Fibroblast of mammary gland (primary cell): ENCODE measurements around the gene DAND5.

ENCODE experiments used
- DNase-seq: peaks from one replicate; pipeline ENCODE4 v3.0.0-alpha.2; 2010; ENCODE audit warnings: low read depth
- H3K4me3 ChIP-seq: 2 replicates; pipeline ENCODE4 v1.5.1; 2011; ENCODE audit warnings: low read depth, mild to moderate bottlenecking, low read length, moderate library complexity; ENCODE audit not compliant: control insufficient read depth
- CTCF ChIP-seq: conservative IDR thresholded peaks from 2 replicates; pipeline ENCODE4 v1.5.1; 2011; ENCODE audit warnings: low read depth, low read length, inconsistent platforms; ENCODE audit not compliant: control insufficient read depth, insufficient read depth

DAND5 gene

GRCh38 chr19:13006431-13007281 lies 37.3 kb downstream of the DAND5 start:
- DNase-seq, result no peak

GRCh38 chr19:13007292-13008045 lies 38.1 kb downstream of the DAND5 start:
- no peak overlapping the region for H3K4me3 ChIP-seq
- no peak for DNase-seq
- TF ChIP-seq CTCF, result no peak

More at GRCh38 chr19:13006431-13007281, 37.3 kb downstream of the DAND5 start:
- TF ChIP-seq CTCF, result no peak
- no peak overlapping the region for H3K4me3 ChIP-seq

GRCh38 chr19:13008926-13009787 lies 39.8 kb downstream of the DAND5 start:
- no peak overlapping the region for H3K4me3 ChIP-seq
- no peak for TF ChIP-seq CTCF
- peak; percentile 48 for DNase-seq

GRCh38 chr19:13010038-13010991 lies 40.9 kb downstream of the DAND5 start:
- peak; percentile 55 for DNase-seq
- no peak for TF ChIP-seq CTCF
- H3K4me3 ChIP-seq, result no peak overlapping the region

- no peak for TF ChIP-seq CTCF
- no peak overlapping the region for H3K4me3 ChIP-seq
- no peak for DNase-seq
Observed at GRCh38 chr19:13010992-13011652, 41.7 kb downstream of the DAND5 start.
